Ramos (cell line): ENCODE data around the gene COBLL1.
"Not testable (repeated sequence)": the region's sequence is repeated elsewhere in the genome, so short reads cannot be mapped to it uniquely, and the experiment has no call there.

Source experiments
- in situ Hi-C: fragments of 300-500 bp; cut with MboI; formaldehyde crosslinking; loops from one replicate; pipeline ENCODE4 v1.14.3; 2022; ENCODE audit warnings: low sequenced_read_pairs; ENCODE audit not compliant: unreplicated experiment

COBLL1 gene

DNA sequence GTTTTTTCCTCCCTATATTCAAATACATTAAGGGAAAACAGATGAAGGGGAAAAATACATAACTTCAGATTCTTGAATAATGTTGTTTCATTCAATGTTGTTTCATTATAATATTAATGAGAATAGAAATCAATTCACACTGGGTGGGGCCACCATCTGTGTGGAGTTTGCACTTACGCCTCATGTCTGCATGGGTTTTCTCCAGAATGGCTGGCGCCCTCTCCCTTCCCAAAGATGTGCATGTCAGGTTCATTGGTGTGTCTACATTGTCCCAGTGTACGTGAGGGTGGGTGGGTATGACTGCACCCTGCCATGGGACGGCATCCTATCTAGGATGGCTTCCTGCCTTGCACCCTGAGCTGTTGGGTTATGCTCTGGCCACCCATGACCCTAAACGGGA lies 51.7 kb downstream of the COBLL1 start:
- in situ Hi-C loops: no loop called here

DNA sequence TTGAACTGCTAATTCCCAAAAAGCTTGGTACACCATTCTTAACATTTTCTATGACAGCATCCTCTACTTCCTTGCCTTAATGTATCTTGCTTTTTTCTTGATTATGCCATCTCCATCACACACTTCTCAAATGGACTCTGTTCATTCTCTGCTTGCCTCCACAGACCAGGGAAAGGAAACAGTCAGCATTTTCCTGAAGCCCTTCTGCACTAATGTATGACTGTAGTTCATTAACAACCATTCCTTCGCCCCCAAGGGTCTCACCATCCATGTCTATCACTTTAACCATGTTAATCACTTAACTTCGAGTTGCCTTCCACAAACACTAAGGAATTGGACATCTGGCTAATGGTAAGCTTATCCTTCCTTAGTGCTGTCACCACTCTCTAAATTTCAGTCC lies 54.8 kb downstream of the COBLL1 start:
- in situ Hi-C loops: no loop called here

DNA sequence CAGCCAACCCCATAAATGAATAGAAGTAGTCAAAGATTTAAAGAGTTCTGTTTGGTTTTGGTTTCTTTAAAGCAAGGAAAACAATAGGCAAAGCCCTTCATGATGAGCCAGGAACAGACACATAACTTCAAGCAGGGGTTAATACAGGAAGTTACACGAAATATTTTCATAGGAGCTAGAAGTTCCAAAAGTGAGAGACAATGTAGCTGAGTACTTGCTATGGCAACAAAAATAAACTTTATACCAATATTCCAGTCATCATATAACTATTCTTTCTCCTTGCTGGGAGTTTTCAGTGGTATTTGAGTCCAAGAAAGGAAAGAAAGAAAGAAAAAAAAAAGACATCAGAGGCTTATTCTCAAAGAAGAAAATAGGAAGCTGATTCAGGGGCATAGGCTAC lies 56.2 kb downstream of the COBLL1 start:
- in situ Hi-C loops: no loop called here

DNA sequence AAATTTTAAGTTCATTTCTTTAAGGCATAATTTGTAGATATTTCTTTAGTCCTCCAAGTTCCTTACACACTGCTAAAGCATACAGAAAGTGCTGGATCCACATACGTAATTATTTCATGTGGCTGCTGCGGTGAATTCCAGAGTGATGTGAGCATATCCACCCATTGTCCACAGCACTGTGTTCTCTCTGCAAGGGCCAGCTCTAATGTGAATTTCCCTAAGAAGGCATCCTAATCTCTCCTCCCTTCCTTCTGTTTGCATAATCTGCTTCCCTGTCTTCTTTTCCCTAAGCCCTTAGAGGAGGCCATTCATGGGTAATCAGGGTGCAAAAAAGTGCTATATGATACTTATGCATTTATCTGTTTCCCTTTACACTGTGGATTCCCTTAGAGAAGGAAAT lies 57.2 kb downstream of the COBLL1 start:
- in situ Hi-C loops: no loop called here

DNA sequence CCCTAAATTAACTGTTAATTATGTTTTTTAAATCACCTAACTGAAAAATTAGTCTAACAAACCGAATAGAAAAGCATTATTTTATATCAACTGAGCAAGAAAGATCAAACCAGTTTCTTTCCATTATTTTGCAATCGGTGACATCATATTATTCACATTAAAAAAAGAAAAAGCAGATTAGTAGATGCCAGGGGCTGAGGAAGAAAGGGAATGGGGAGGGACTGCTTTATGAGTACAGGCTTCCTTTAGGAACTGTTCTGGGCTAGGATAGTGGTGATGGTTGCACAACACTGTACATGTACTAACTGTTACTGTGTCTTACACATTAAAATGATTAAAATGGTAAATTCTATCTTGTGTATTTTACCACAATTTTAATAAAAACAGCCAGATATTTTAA lies 59.3 kb downstream of the COBLL1 start:
- in situ Hi-C loops: no loop called here

DNA sequence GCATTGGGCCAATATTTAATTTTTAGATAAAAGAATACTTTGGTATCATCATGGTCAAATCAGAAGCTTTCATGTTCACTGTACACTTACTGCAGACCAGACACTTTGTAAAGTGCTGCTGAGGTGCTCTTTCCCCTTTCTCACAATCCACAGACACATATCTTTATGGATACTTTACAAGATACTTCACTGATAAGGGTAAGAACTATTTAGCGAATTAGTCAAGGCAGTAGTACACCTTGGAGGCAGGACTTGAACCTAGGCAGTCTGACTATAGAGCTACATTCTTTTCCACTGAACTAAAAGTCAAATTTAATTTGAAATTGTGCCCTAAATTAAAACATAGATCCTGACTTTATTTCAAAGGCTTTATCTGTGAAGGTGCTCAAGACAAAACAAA lies 60.2 kb downstream of the COBLL1 start:
- in situ Hi-C loops: no loop called here

DNA sequence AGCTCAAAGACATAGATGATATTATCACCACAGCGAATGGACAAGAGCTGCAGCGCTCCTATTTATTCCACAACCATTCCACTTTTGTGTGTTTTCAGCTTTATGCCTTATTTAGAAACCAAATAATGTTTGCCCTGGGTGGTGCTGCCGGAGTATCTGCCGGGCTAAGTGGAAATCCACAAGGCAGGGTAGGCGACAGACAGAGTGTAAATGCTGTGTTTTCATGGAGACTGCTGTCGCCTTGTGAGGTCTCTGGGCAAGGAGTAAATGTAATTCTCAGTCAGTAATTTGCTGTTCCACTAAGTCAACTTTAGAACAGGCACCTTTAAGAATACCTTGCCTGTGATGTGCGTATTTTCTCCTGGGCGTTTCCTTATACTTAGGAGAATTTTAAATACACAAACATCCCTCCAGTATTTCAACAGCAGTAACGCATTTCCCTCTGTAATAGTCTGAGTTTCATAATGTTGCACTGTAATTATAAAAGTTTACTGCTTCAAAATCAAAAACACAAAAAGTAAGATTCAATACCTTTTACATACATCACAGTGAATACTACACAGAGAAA lies 60.9 kb downstream of the COBLL1 start:
- in situ Hi-C loops: no loop called here

DNA sequence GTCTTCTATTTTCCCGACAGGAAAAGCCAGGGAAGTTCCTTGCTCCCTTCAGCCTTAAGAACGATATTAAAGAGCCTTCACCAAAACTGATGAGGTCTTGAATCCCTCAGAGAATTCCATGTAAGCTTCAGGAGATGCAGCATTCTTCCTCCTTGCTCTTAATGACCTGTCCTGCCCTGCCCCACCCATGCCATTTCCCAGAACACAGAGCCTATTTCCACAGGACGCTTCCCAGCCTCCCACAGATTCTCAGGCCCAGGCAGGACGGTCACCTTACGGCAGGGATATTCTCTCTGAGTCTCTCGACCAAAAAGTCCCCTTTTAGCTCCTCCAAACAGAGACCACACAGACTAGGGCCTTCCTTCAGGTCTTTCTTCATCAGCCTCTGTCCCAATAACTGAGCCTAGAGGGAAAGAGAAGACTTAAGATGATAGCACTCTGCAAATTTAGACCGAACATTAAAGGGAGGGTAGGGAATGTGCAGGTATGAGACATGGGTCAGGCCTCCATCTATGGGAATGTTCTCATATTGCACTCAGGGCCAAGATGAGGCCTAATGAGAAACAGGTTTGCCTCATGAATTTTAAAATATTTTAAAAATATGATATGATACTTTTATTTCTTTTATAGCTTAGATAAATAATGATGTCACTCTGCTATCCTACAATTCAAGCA lies 62.1 kb downstream of the COBLL1 start:
- in situ Hi-C loops: no loop called here

DNA sequence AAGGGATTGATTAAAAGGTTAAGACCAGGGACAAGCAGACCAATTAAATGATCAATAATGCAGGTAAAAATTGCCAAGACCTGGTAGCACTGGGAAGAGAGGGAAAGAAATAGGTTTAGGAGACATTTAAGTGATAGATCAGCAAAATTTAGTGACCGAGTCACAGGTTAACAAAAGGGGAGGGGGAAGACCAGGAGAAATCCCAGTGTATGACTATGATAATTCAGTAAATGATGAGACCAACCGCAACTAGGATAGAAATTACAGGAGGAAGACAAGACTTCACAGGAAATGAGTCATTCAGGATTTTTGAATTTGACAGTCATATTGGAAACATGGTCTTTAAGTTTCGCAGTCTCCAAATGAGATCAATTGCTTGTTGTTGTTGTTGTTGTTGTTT lies 62.9 kb downstream of the COBLL1 start:
- in situ Hi-C loops: no loop called here

DNA sequence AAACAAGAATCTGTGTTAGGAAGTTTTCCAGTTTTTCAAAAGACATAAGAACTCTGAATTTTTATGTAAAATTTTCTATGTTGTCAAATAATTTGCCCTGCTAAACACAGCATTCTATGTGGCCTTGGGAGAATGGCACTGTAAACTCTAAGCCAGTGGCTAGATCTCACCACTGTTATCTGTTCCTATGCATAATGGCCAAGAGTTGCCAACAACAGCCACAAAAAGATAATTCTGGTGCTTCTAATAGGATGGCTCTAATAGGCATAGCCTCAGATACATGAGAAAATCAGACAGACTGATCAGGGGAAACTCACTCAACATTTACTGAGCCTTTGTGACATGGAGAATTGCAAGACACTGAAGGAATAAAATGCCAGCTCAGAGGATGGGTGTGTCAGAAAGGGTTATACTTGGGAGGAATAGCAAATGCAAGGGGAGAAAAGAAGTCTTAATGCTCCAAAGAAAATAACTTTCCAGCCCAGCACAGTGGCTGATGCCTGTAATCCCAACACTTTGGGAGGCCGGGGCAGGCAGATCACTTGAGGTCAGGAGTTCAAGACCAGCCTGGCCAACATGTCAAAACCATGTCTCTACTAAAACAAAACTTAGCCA lies 63.7 kb downstream of the COBLL1 start:
- in situ Hi-C loops: no loop called here

DNA sequence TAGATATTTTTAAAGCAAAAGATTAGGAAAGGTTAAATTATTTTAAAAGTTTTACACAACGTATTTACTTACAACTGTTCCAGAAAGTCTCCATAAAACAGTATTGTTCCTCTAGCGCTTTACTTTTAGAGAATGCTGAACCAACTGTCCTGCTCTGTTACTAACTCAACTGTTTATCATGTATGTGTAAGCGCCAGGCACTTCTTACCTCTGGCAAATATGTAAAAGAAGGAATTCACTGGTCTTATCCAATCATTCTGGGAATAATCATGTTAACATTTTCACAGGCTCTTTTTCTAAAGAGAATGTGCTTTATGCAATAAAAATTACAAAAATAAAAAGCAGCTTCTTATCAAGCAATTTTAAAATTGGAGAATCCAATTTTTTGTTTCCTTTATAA lies 68.0 kb downstream of the COBLL1 start:
- in situ Hi-C loops: no loop called here

DNA sequence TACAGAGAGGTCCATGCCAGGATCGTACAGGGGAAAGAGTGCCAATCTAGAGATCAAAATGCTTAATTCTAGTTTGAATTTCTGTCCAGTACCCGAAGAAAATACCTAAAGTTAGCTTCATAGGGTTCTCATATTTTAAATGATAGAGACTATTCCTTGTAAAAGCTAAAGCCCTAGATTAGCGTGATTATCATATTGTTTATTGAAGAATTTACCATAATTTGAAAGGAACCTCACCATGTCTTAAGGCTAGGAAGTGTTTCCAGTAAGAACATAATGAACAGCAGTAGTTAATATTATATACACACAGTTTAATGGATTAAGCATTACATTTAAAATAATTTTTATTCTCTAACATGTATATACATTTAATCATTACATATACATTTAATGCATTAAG lies 68.5 kb downstream of the COBLL1 start:
- in situ Hi-C loops: no loop called here

DNA sequence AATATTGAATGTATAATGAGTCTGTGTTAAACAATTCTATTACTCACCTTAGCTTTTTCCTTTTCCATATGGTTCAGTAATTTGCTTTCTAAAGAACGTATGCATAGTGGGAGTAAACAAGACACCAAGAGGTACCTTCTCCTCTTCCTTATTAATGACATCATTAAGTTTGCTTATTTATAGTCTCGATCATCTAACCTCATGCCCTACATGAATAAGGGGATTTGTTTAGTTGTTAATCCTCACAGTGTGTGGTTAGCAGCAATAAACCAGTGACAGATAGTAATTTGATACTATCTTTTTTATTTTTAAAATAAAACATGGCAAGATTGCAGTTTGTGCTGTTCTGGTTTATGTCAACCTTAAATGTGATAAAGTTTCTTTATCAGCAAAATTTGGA lies 69.7 kb downstream of the COBLL1 start:
- in situ Hi-C loops: no loop called here

DNA sequence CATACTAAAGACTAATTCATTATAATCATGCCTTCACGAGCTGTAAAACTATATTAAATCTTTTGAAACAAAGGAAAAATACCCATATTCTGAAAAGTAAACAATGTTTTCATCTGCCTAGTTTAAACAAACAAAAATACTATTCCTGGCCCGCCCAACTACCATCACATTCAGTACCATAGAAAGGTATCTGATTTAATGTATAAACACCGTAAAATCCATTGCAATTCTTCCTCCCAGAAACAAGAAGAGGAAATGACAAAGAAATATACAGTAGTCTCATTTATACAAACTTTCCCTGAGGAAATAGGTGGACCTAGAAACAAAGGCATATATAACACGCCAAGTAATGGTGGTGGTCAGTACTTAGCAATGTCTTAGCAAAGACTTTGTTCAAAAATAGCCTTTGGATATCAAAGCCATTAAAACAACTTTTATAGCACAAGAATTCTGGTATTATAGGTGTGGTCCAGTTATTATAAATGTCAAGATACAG lies 71.2 kb downstream of the COBLL1 start:
- in situ Hi-C loops: no loop called here

DNA sequence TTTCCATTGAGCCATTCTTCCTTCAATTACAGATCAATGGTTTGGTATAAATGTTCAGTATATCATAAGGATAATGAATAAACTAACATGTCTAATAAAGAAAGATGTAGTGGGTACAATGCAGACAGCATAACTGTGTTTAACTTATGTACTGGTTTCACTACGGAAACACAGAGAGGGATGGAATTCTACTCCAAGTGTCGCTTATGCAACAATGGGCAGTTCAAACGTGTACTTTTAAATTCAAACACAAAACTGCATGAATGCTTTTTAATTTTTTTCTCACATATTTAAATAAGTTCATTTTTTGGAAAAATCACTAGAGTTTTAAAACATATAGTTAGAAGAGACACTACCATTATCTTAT lies 74.7 kb downstream of the COBLL1 start:
- in situ Hi-C loops: no loop called here

DNA sequence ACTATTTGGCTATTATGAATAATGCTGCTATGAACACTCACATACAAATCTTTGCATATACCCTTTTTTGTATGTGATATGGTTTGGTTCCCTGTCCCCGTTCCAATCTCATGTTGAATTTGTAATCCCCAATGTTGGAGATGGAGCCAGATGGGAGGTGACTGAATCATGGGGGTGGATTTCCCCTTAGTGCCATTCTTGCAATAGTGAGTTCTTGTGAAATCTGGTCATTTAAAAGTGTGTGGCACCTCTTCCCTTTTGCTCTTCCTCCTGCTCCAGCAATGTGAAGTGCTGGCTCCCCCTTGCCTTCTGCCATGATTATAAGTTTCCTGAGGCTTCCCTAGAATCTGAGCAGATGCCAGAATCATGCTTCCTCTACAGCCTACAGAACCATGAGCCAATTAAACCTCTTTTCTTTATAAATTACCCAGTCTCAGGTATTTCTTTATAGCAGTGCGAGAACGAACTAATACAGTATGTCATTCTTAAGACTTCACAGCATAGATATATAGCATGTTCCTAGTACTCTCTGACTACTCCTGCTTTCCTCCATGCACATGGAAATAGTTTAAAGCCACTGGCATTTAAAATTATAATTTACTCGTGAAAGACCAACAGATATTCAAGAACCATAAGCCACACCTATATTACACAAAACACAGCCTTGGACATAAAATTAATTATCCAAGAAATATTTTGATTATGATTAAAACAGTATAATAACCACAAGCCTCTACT lies 75.2 kb downstream of the COBLL1 start:
- in situ Hi-C loops: no loop called here

DNA sequence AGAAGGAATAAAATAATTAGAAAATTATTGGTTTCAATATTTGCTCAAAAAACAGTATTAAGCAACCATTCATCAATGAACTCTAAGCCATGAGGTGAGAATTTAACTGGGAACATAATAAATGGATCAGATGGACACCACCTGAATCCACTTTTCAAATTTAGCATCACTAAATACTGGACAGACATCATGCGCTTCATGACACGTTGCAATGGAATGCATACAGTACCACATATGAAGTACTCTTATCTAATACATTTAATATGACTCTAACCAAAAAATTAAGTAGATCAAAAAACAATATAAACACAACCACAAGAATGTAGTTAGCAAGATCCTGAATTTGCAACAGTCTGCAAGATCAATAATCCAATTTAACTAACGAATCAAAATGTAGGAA lies 76.6 kb downstream of the COBLL1 start:
- in situ Hi-C loops: no loop called here

DNA sequence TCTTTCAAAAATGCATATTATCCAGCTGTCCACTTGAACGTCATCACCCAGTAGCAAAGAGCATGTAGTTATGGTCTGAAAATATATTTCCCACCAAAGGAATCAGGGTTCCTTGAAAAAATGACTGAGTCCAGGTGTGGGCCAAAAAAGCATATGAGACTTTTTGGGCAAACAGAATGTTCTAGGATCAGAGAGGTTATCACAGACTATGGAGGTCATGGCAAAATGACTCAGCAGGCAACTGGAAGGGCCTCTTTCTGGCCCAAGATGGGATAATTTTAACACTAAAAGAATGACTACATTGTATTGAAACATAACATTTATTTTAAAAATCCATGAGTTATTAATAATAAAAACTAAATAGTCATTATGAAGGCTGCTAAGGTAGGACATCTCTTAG lies 77.1 kb downstream of the COBLL1 start:
- in situ Hi-C loops: no loop called here

DNA sequence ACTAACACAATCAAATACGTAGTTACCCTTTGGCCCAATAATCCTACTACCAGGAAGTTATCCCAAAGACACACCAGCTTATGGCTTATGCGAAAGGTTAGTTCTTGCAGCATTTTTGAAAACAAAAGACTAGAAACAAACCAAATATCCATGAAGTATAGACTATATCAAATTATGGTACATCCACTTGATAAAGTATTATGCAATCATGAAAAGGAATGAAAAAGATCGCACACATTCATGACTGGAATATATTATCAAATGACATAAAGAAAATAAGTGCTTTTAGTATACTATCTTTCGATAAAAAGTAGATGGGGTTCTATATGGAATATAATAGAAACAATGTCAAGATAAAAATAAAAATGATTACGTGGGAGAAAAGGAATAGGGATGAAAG lies 78.2 kb downstream of the COBLL1 start:
- in situ Hi-C loops: no loop called here

DNA sequence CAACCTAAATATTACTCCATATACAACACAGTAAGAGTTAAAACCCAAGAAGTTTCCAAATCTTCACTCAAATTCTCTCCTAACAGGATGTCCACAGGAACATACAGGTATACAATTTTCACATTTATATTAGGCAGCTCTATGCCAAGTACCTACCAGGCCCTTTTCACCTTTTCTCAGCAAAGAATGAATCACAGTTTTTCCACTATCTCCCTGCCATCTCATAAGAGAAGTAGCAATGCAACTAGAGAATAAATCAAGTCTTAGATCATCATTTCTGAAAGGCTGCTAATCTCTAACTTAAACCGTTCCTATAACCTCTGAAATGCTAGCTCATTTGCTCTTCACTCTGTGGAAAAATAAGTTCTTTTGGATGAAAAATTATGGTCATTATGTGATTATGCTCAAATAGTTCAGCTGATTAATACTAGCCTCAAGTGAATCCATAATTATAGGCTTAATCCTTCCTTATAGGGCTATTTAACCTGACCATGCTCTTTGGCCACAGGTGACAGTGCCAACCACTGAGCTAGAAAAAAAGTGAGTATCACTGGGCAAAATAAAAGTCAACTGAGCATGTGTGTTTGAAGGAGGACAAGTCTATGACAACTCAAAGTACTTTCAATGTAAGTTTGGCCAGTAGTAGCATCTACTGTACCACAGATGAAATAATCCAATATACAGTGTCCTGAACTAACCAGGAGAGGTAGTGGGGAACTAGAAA lies 79.7 kb downstream of the COBLL1 start:
- in situ Hi-C loops: no loop called here

DNA sequence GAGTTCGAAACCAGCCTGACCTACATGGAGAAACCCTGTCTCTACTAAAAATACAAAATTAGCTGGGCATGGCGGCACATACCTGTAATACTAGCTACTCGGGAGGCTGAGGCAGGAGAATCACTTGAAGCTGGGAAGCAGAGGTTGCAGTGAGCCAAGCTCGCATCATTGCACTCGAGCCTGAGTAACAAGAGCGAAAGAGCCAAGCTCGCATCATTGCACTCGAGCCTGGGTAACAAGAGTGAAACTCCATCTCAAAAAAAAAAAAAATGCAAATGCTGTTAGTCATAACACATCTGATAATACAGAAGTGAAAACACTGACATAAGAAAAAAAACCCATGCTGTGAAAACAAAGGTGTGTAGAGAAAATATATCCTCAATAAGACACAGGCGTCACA lies 80.4 kb downstream of the COBLL1 start:
- in situ Hi-C loops: not testable (repeated sequence)
